Upper lobe of left lung (tissue), 6 donors: ENCODE results near the gene CRTC1. TPM values are rescaled to one million over a fixed set of nuclear protein-coding genes. Genes with fewer than 3 reads are reported as not detected.
A peak's percentile ranks its signal among the peaks of the same experiment; 100 is the strongest.
"Not testable (repeated sequence)": the region's sequence is repeated elsewhere in the genome, so short reads cannot be mapped to it uniquely, and the experiment has no call there.

Experiments
- ATAC-seq, 2 donors: fragments of 200-7000 bp; cut with Tn5 transposase; one replicate each; pipeline ENCODE4 v1.9.1; 2022; ENCODE audit warnings: mild to moderate bottlenecking in 2 of 2, moderate library complexity in 2 of 2; ENCODE audit not compliant: low FRiP score in 2 of 2
- DNase-seq, 2 donors: peaks; one replicate each; pipeline ENCODE4 v3.0.0-alpha.2; 2019 to 2020
- H3K27ac ChIP-seq, 4 donors: fragments of 200-600 bp; sonication (generic); one replicate each; pipeline ENCODE4 v1.5.1; 2016 to 2019
- H3K27me3 ChIP-seq, 4 donors: fragments of 200-600 bp; sonication (generic); one replicate each; pipeline ENCODE4 v1.5.1; 2017 to 2019
- H3K36me3 ChIP-seq, 4 donors: fragments of 200-600 bp; sonication (generic); one replicate each; pipeline ENCODE4 v1.5.1; 2016 to 2019
- H3K4me1 ChIP-seq, 4 donors: fragments of 200-600 bp; sonication (generic); one replicate each; pipeline ENCODE4 v1.5.1; 2018 to 2019
- H3K4me3 ChIP-seq, 4 donors: fragments of 200-600 bp; sonication (generic); one replicate each; pipeline ENCODE4 v1.5.1; 2017 to 2019; ENCODE audit warnings: mild to moderate bottlenecking in 2 of 4, moderate library complexity in 1 of 4
- H3K9me3 ChIP-seq, 4 donors: fragments of 200-600 bp; sonication (generic); one replicate each; pipeline ENCODE4 v1.5.1; 2018 to 2019
- CTCF ChIP-seq, 6 experiments: fragments of 450-650 bp in 4 of 6; fragments of 200-600 bp in 2 of 6; sonication (generic) in 2 of 6; IDR thresholded peaks; one replicate each; pipeline ENCODE4 v1.5.1; 2016 to 2019; ENCODE audit warnings: antibody characterized with exemption in 6 of 6
- EP300 ChIP-seq, 4 donors: sonication (generic); formaldehyde crosslinking; IDR thresholded peaks; one replicate each; pipeline ENCODE4 v1.5.1; 2017; ENCODE audit warnings: antibody characterized with exemption in 4 of 4, control low read depth in 2 of 4
- POLR2A ChIP-seq, 4 donors: fragments of 450-650 bp; IDR thresholded peaks; one replicate each; pipeline ENCODE4 v1.5.1; 2016 to 2017; ENCODE audit warnings: antibody characterized with exemption in 4 of 4, mild to moderate bottlenecking in 2 of 4
- POLR2AphosphoS5 ChIP-seq, 2 donors: sonication (generic); formaldehyde crosslinking; IDR thresholded peaks; one replicate each; pipeline ENCODE4 v1.5.1; 2017; ENCODE audit warnings: antibody characterized with exemption in 2 of 2
- WGBS, 2 donors: methylation state at CpG; one replicate each; pipeline ENCODE4 v1.1.5; 2017 to 2018; 5-methylcytosine and 5-hydroxymethylcytosine counted together
- total RNA-seq, 6 donors: library from RNA; depleted of rRNA in 4 of 6; stranded (reverse); fragments of >200 nt in 4 of 6; gene quantifications; one replicate each; pipeline versions ENCODE4 v1.1.0 to v1.2.1, GENCODE V29; 2016 to 2021
- donor health status: DM: no; HTN: no; CAD: no; lungs with moderate emphysema.
- donor health status: DM: no; HTN: yes; CAD: no; lungs with severe emphysema.

Gene CRTC1
- total RNA-seq, 6 donors from 2014 or later, result 5.9 to 27.2 (median 15.6) TPM

DNA sequence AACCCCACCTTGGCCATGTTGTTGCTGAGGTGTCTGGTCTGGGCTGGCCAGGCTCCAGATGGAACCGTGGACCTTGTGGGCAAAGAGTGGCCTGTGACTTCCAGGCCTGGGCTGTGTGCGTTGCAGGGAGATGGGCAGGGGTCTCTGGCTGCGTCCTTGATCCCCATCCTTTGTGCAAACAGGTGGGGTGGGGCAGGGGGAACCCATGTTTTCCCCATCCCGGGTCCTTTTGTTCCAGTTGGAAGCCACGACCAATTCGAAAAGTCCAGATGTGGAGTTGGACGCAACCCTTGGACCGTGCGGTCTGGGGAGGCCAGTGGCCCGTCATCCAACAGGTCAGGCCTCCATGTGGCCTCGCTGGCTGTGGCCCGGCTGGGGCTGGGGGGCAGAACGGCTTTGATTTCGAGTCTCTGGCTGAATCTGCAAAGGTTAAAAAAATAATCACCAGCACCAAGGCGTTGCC, 120.7 kb downstream of the CRTC1 start:
- no peak for ATAC-seq
- WGBS, 2 donors, result 76 to 90% methylated on average over 9 to 15 of the region's 15 CpGs

GRCh38 chr19:18804643-18805042, 121.2 kb downstream of the CRTC1 start:
- Histone ChIP-seq H3K4me1 (peaks cover 0 to 7% (median 5%) of the 10 kb centered on the region in 4 donors), H3K27me3 (no peaks in the 10 kb centered on the region), H3K36me3 (no peaks in the 10 kb centered on the region), H3K27ac (no peak overlapping the region), H3K4me3 (no peak overlapping the region), H3K9me3 (no peaks in the 10 kb centered on the region)
- DNase-seq, result no peak
- no peak for TF ChIP-seq CTCF (IDR thresholded peaks at IDR 0.05)
- no peak for TF ChIP-seq EP300 (IDR thresholded peaks at IDR 0.05)
- no peak for TF ChIP-seq POLR2A (IDR thresholded peaks at IDR 0.05)
- no peak for TF ChIP-seq POLR2AphosphoS5 (IDR thresholded peaks at IDR 0.05)
- WGBS, 2 donors, result 85 to 100% methylated on average over 2 to 8 of the region's 8 CpGs
- no peak for ATAC-seq

More for the DNA sequence above, 120.7 kb downstream of the CRTC1 start:
- DNase-seq, result no peak
- H3K36me3 ChIP-seq, result no peaks in the 10 kb centered on the region
- H3K27ac ChIP-seq, result no peak overlapping the region
- no peaks in the 10 kb centered on the region for H3K9me3 ChIP-seq
- H3K27me3 ChIP-seq, result no peaks in the 10 kb centered on the region
- H3K4me3 ChIP-seq, result no peak overlapping the region
- no peak for TF ChIP-seq EP300 (IDR thresholded peaks at IDR 0.05)
- TF ChIP-seq POLR2A (IDR thresholded peaks at IDR 0.05), result no peak
- no peak for TF ChIP-seq POLR2AphosphoS5 (IDR thresholded peaks at IDR 0.05)
- no peak for TF ChIP-seq CTCF (IDR thresholded peaks at IDR 0.05)
- H3K4me1 ChIP-seq, result peaks cover 0 to 3% (median 2%) of the 10 kb centered on the region in 4 donors

DNA sequence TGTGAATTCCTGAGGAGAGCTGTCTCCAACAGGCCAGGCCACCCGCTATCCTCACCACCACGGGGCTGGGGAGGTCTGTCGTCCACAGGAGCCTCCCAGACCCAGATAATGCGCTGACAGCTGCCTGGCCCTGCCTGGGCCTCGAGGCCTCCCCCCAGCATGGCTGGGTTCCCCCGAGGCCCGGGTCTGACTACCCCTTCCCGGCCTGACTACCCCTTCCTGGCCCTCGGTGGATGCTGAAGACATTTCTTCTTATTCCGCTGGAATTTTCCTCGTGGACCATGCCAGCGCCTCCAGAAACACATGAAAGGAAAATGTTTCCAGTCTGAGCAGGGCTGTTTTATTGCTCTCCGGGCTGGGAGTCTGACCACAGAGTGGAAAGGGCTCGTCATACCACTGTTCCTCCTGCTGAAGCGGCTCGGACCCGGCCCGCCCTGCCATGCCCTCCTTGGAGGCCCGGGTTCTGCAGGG, 124.4 kb downstream of the CRTC1 start:
- DNase-seq (no peak), ATAC-seq (peak in 1 of 2 donors; percentile 65)
- H3K36me3 ChIP-seq, result no peaks in the 10 kb centered on the region
- H3K27ac ChIP-seq, result peak overlapping the region in 1 of 4 donors; percentile 28
- no peak overlapping the region for H3K4me3 ChIP-seq
- H3K27me3 ChIP-seq, result no peaks in the 10 kb centered on the region
- H3K9me3 ChIP-seq, result no peaks in the 10 kb centered on the region
- TF ChIP-seq EP300 (IDR thresholded peaks at IDR 0.05) (no peak), CTCF (IDR thresholded peaks at IDR 0.05) (no peak), POLR2A (IDR thresholded peaks at IDR 0.05) (no peak), POLR2AphosphoS5 (IDR thresholded peaks at IDR 0.05) (no peak)
- WGBS, 2 donors, result 85 to 87% methylated on average over 18 to 19 of the region's 19 CpGs
- peaks cover 0 to 9% (median 5%) of the 10 kb centered on the region in 4 donors for H3K4me1 ChIP-seq

DNA sequence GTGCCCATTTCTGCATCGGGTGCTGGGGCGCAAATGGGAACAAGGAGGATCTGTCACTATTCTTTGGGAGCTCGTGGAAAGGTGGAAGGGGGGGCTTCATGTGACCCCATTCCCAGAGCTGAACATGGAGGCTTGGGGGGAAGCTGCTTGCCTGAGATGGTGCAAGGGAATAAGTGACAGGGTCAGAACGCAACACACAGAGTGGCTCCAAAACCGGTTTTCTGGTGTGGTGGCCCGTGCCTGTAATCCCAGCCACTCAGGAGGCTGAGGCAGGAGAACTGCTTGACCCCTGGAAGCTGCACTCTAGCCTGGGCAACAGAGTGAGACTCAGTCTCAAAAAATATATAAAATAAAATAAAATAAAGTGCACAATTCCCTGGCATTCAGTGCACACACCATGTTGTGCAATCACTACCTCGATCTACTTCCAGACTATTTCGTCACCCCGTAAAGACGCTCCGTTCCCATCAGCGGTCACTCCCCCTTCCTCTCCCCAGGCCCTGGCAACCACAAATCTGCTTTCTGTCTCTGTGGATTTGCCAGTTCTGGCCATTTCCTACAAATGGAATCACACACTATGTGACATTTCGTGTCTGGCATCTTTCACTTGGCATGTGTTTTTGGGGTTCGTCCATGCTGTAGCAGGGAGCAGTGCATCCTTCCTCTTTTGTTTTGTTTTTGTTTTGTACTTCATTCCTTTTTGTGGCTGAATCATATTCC, 125.8 kb downstream of the CRTC1 start:
- Histone ChIP-seq H3K27me3 (no peaks in the 10 kb centered on the region), H3K36me3 (no peaks in the 10 kb centered on the region), H3K4me3 (no peak overlapping the region), H3K4me1 (peaks cover 0 to 9% (median 5%) of the 10 kb centered on the region in 4 donors), H3K9me3 (no peaks in the 10 kb centered on the region), H3K27ac (peak overlapping the region in 2 of 4 donors; percentile 6 to 27)
- DNase-seq (peak in 1 of 2 donors; percentile 80), ATAC-seq (peak; percentile 31 to 87)
- 33 to 43% methylated on average over 14 of the region's 14 CpGs for WGBS, 2 donors
- TF ChIP-seq POLR2AphosphoS5 (IDR thresholded peaks at IDR 0.05) (peak; percentile 52 to 72), EP300 (IDR thresholded peaks at IDR 0.05) (peak in 2 of 4 donors; percentile 28 to 47), CTCF (IDR thresholded peaks at IDR 0.05) (no peak), POLR2A (IDR thresholded peaks at IDR 0.05) (no peak)

GRCh38 chr19:18811638-18812037, 128.2 kb downstream of the CRTC1 start:
- not testable (repeated sequence) for DNase-seq, H3K27ac ChIP-seq, H3K4me3 ChIP-seq, ATAC-seq, H3K9me3 ChIP-seq, H3K4me1 ChIP-seq, H3K36me3 ChIP-seq, H3K27me3 ChIP-seq
- 94 to 96% methylated on average over 5 of the region's 5 CpGs for WGBS, 2 donors
